Activated T-helper 9 cell treated with anti-CD3 and anti-CD28 coated beads, Interleukin-2, amount 50 U/mL, for 16 hours (primary cell): Measurements from ENCODE around the gene PCAT7.
"Not testable (repeated sequence)": the region's sequence is repeated elsewhere in the genome, so short reads cannot be mapped to it uniquely, and the experiment has no call there.

Source experiments
- DNase-seq: peaks from one replicate; pipeline ENCODE4 v3.0.0-alpha.2; 2020; ENCODE audit warnings: low read depth

Gene PCAT7

GRCh38 chr9:94563548-94563947 lies 8.7 kb downstream of the PCAT7 start:
- DNase-seq, result no peak

- not testable (repeated sequence) for DNase-seq
Observed at GRCh38 chr9:94564279-94564678, 9.4 kb downstream of the PCAT7 start.

GRCh38 chr9:94566550-94566949 lies 11.7 kb downstream of the PCAT7 start:
- DNase-seq, result no peak

GRCh38 chr9:94567271-94567670 lies 12.4 kb downstream of the PCAT7 start:
- no peak for DNase-seq

- no peak for DNase-seq
Observed at GRCh38 chr9:94568250-94568889, 13.5 kb downstream of the PCAT7 start.

GRCh38 chr9:94568972-94569712 lies 14.3 kb downstream of the PCAT7 start:
- no peak for DNase-seq

GRCh38 chr9:94576131-94576530 lies 21.2 kb downstream of the PCAT7 start:
- DNase-seq, result no peak

GRCh38 chr9:94577036-94577435 lies 22.2 kb downstream of the PCAT7 start:
- no peak for DNase-seq

GRCh38 chr9:94577571-94577970 lies 22.7 kb downstream of the PCAT7 start:
- DNase-seq, result no peak

GRCh38 chr9:94581728-94582127 lies 26.8 kb downstream of the PCAT7 start:
- no peak for DNase-seq

- DNase-seq, result no peak
Observed at GRCh38 chr9:94584555-94584954, 29.7 kb downstream of the PCAT7 start.

- no peak for DNase-seq
Observed at GRCh38 chr9:94586316-94586715, 31.4 kb downstream of the PCAT7 start.

- DNase-seq, result no peak
Observed at GRCh38 chr9:94586814-94587213, 31.9 kb downstream of the PCAT7 start.

GRCh38 chr9:94588681-94589080 lies 33.8 kb downstream of the PCAT7 start:
- no peak for DNase-seq

- DNase-seq, result not testable (repeated sequence)
Observed at GRCh38 chr9:94591046-94591545, 36.2 kb downstream of the PCAT7 start.

- no peak for DNase-seq
Observed at GRCh38 chr9:94591876-94592275, 37.0 kb downstream of the PCAT7 start.

GRCh38 chr9:94592683-94593082 lies 37.8 kb downstream of the PCAT7 start:
- DNase-seq, result not testable (repeated sequence)

GRCh38 chr9:94593459-94594345 lies 38.8 kb downstream of the PCAT7 start, which contains the start of gene FBP2:
Gene FBP2, minus strand, starts transcription at chr9:94593824. Its CDS starts 98 bp downstream, at chr9:94593726.
- DNase-seq, result no peak

GRCh38 chr9:94599102-94599501 lies 44.2 kb downstream of the PCAT7 start:
- no peak for DNase-seq

- DNase-seq, result no peak
Observed at GRCh38 chr9:94600258-94600657, 45.4 kb downstream of the PCAT7 start.

GRCh38 chr9:94600715-94601114 lies 45.8 kb downstream of the PCAT7 start:
- no peak for DNase-seq

GRCh38 chr9:94602666-94603065 lies 47.8 kb downstream of the PCAT7 start:
- no peak for DNase-seq
